ENCODE measurements around the gene MAP2K1. TPM values are rescaled to one million over a fixed set of nuclear protein-coding genes. Genes with fewer than 3 reads are reported as not detected.

MAP2K1 gene
- polyA plus RNA-seq, 1 of the 3 experiments (the other 2 are of a cell fraction): 21.8 TPM

GRCh38 chr15:66477011-66477410, 90.3 kb downstream of the MAP2K1 start:
- 100% methylated on average over 2 of the region's 2 CpGs for WGBS (ENCODE audit: low lambda C conversion rate)
- Histone ChIP-seq H3F3A (replicated peaks; ENCODE audit: insufficient read depth) (no peaks in the 10 kb centered on the region), H3K4me1 (ENCODE audit: control insufficient read depth in 1 of 2, insufficient read depth in 2 of 2, low read depth in 1 of 2, low read length in 1 of 2) (peaks cover 0 to 9% of the 10 kb centered on the region in 2 experiments; a peak in 1 of 4 replicates), H3K27ac (ENCODE audit: low read depth in 2 of 2, low read length in 1 of 2) (no peak overlapping the region), H3K9ac (no peak overlapping the region), H3K4me2 (no peak overlapping the region), H3K79me2 (ENCODE audit: insufficient read depth) (no peaks in the 10 kb centered on the region), H3K9me3 (no peaks in the 10 kb centered on the region), H3K36me3 (replicated peaks in 1 of 2; ENCODE audit: control insufficient read depth in 1 of 2, insufficient read depth in 2 of 2, low read length in 1 of 2) (peaks cover 0 to 4% of the 10 kb centered on the region in 2 experiments), H4K20me1 (ENCODE audit: insufficient read depth) (no peaks in the 10 kb centered on the region), H3K9me2 (no peaks in the 10 kb centered on the region), H2AFZ (ENCODE audit: low read depth) (no peak overlapping the region), H3K27me3 (ENCODE audit: insufficient read depth) (no peaks in the 10 kb centered on the region), H3K4me3 (ENCODE audit: low read depth in 2 of 2, low read length in 1 of 2) (no peak overlapping the region)
- no peak for DNase-seq
- CTCF ChIA-PET: no interaction called here
- POLR2A ChIA-PET: no interaction called here
- TF ChIP-seq RCOR1 (IDR thresholded peaks at IDR 0.05; ENCODE audit: low read length) (no peak), TCF12 (IDR thresholded peaks at IDR 0.05) (no peak), USF1 (IDR thresholded peaks at IDR 0.05; ENCODE audit: borderline replicate concordance, low read depth) (no peak), NRF1 (IDR thresholded peaks at IDR 0.05; ENCODE audit: low read depth, low read length) (no peak), JUND (IDR thresholded peaks at IDR 0.05) (no peak), USF2 (IDR thresholded peaks at IDR 0.05; ENCODE audit: borderline replicate concordance, low read depth, low read length) (no peak), ZBTB33 (IDR thresholded peaks at IDR 0.05; ENCODE audit: borderline replicate concordance, low read depth) (no peak)

- Histone ChIP-seq H3K4me1 (ENCODE audit: control insufficient read depth in 1 of 2, insufficient read depth in 2 of 2, low read depth in 1 of 2, low read length in 1 of 2) (no peaks in the 10 kb centered on the region), H3K4me2 (no peak overlapping the region), H3K9me2 (no peaks in the 10 kb centered on the region), H4K20me1 (ENCODE audit: insufficient read depth) (no peaks in the 10 kb centered on the region), H3K27me3 (ENCODE audit: insufficient read depth) (no peaks in the 10 kb centered on the region), H3F3A (replicated peaks; ENCODE audit: insufficient read depth) (no peaks in the 10 kb centered on the region), H3K9me3 (no peaks in the 10 kb centered on the region), H3K36me3 (replicated peaks in 1 of 2; ENCODE audit: control insufficient read depth in 1 of 2, insufficient read depth in 2 of 2, low read length in 1 of 2) (peaks cover 0 to 4% of the 10 kb centered on the region in 2 experiments), H3K9ac (no peak overlapping the region), H2AFZ (ENCODE audit: low read depth) (no peak overlapping the region), H3K4me3 (ENCODE audit: low read depth in 2 of 2, low read length in 1 of 2) (no peak overlapping the region), H3K27ac (ENCODE audit: low read depth in 2 of 2, low read length in 1 of 2) (no peak overlapping the region), H3K79me2 (ENCODE audit: insufficient read depth) (no peaks in the 10 kb centered on the region)
- no peak for DNase-seq
- ChIA-PET POLR2A (no interaction called here), CTCF (no interaction called here)
- whole genome bisulfite sequencing (ENCODE audit: low lambda C conversion rate): 94% methylated on average over 6 of the region's 6 CpGs
- no peak for TF ChIP-seq PBX3 (IDR thresholded peaks at IDR 0.05)
- no peak for TF ChIP-seq POLR2AphosphoS5 (IDR thresholded peaks at IDR 0.05; ENCODE audit: low read depth, low read length)
- TF ChIP-seq EZH2phosphoT487 (IDR thresholded peaks at IDR 0.05; ENCODE audit: borderline replicate concordance, low read depth): no peak
- no peak for TF ChIP-seq SIN3A (IDR thresholded peaks at IDR 0.05; ENCODE audit: borderline replicate concordance, low read depth, low read length)
- TF ChIP-seq FOSL2 (IDR thresholded peaks at IDR 0.05; ENCODE audit: borderline replicate concordance, low read depth): no peak
- TF ChIP-seq FOXM1 (IDR thresholded peaks at IDR 0.05; ENCODE audit: low read depth): no peak
- no peak for TF ChIP-seq TAF1 (IDR thresholded peaks at IDR 0.05; ENCODE audit: borderline replicate concordance, low read depth, low read length)
- no peak for TF ChIP-seq NFIC (IDR thresholded peaks at IDR 0.05; ENCODE audit: borderline replicate concordance)
- no peak for TF ChIP-seq MEF2A (IDR thresholded peaks at IDR 0.05; ENCODE audit: borderline replicate concordance, low read depth)
- no peak for TF ChIP-seq GABPA (IDR thresholded peaks at IDR 0.05; ENCODE audit: low read depth)
- no peak for TF ChIP-seq YY1 (IDR thresholded peaks at IDR 0.05; ENCODE audit: low read depth)
- TF ChIP-seq TCF12 (IDR thresholded peaks at IDR 0.05): no peak
- TF ChIP-seq CTCF (IDR thresholded peaks at IDR 0.05): no peak
- TF ChIP-seq CHD2 (IDR thresholded peaks at IDR 0.05; ENCODE audit: low read length, partially characterized antibody): no peak
- no peak for TF ChIP-seq EP300 (IDR thresholded peaks at IDR 0.05; ENCODE audit: borderline replicate concordance in 1 of 2, low read depth in 1 of 2, low read length in 1 of 2)
- no peak for TF ChIP-seq RFX5 (IDR thresholded peaks at IDR 0.05; ENCODE audit: low read length)
- no peak for TF ChIP-seq NRF1 (IDR thresholded peaks at IDR 0.05; ENCODE audit: low read depth, low read length)
These were observed 93.6 kb downstream of the MAP2K1 start for GRCh38 chr15:66480267-66480666.

Measured in SK-N-SH (cell line).